Cardiac muscle cell (in vitro differentiated cells and primary cell): ENCODE data around the gene KMT2D. TPM values are rescaled to one million over a fixed set of nuclear protein-coding genes. Genes with fewer than 3 reads are reported as not detected.

Experiments used
- DNase-seq, 2 donors: peaks; one replicate each; pipeline versions ENCODE4 v3.0.0 to v3.0.0-alpha.2; 2010 to 2017; ENCODE audit warnings: low read depth in 1 of 2, low spot score in 1 of 2
- H3K27ac ChIP-seq: fragments of 200-600 bp; sonication (generic); 2 replicates; pipeline ENCODE4 v1.5.1; 2016
- H3K27me3 ChIP-seq: fragments of 200-600 bp; sonication (generic); 2 replicates; pipeline ENCODE4 v1.6.0; 2016; ENCODE audit warnings: control low read depth
- H3K36me3 ChIP-seq: fragments of 200-600 bp; sonication (generic); 2 replicates; pipeline ENCODE4 v1.5.1; 2016; ENCODE audit warnings: control low read depth
- H3K4me1 ChIP-seq: fragments of 200-600 bp; sonication (generic); 2 replicates; pipeline ENCODE4 v1.8.1; 2017; ENCODE audit warnings: low read depth, mild to moderate bottlenecking, mixed run types
- H3K4me3 ChIP-seq: fragments of 200-600 bp; sonication (generic); 2 replicates; pipeline ENCODE4 v1.5.1; 2016; ENCODE audit warnings: mild to moderate bottlenecking
- H3K9me3 ChIP-seq: fragments of 200-600 bp; sonication (generic); 2 replicates; pipeline ENCODE4 v1.5.1; 2017; ENCODE audit warnings: low read depth, mild to moderate bottlenecking, control low read depth
- CTCF ChIP-seq: IDR thresholded peaks from 2 replicates; pipeline ENCODE4 v1.5.1; 2012; ENCODE audit warnings: low read depth, mild to moderate bottlenecking, low read length
- polyA plus RNA-seq: library from polyadenylated mRNA; unstranded; fragments of >200 nt; fragmentation: Nextera tagmentation; extraction: Ambion mirVana; gene quantifications from 2 replicates; pipeline ENCODE4 v1.2.1, GENCODE V29; 2016
- total RNA-seq: library from RNA; depleted of rRNA; stranded (reverse); fragments of >200 nt; gene quantifications from 2 replicates; pipeline ENCODE4 v1.2.3, GENCODE V29; 2016

The KMT2D gene
- total and polyA plus RNA-seq, 2 experiments from 2014 or later: 31.0 to 41.3 TPM

- H3K27me3 ChIP-seq: peaks cover 65% of the 10 kb centered on the region
- H3K9me3 ChIP-seq: no peaks in the 10 kb centered on the region
- peaks cover 8% of the 10 kb centered on the region for H3K4me1 ChIP-seq
- H3K4me3 ChIP-seq: peak within 1 kb of the TSS; percentile 13
- peaks cover 6% of the 10 kb centered on the region for H3K36me3 ChIP-seq
- DNase-seq: peak; percentile 16 to 60
- no peak within 1 kb of the TSS for H3K27ac ChIP-seq
- TF ChIP-seq CTCF: no peak
Measured at GRCh38 chr12:49094160-49094974, 33.8 kb upstream of the KMT2D start, which contains the start of gene DHH. TSS of gene DHH (minus strand) at chr12:49094801. CDS start at chr12:49094512, 289 bp downstream.

- Histone ChIP-seq H3K9me3 (no peaks in the 10 kb centered on the region), H3K27ac (no peak overlapping the region), H3K27me3 (peaks cover 70% of the 10 kb centered on the region), H3K4me3 (peak overlapping the region; percentile 13), H3K36me3 (peaks cover 6% of the 10 kb centered on the region), H3K4me1 (peaks cover 8% of the 10 kb centered on the region)
- TF ChIP-seq CTCF: no peak
- DNase-seq: peak in 1 of 2 donors; percentile 28
Measured at GRCh38 chr12:49093792-49094159, 33.2 kb upstream of the KMT2D start.

- Histone ChIP-seq H3K4me3 (no peak overlapping the region), H3K4me1 (peaks cover 12% of the 10 kb centered on the region)
Measured at GRCh38 chr12:49092816-49093406, 32.3 kb upstream of the KMT2D start.

DNA sequence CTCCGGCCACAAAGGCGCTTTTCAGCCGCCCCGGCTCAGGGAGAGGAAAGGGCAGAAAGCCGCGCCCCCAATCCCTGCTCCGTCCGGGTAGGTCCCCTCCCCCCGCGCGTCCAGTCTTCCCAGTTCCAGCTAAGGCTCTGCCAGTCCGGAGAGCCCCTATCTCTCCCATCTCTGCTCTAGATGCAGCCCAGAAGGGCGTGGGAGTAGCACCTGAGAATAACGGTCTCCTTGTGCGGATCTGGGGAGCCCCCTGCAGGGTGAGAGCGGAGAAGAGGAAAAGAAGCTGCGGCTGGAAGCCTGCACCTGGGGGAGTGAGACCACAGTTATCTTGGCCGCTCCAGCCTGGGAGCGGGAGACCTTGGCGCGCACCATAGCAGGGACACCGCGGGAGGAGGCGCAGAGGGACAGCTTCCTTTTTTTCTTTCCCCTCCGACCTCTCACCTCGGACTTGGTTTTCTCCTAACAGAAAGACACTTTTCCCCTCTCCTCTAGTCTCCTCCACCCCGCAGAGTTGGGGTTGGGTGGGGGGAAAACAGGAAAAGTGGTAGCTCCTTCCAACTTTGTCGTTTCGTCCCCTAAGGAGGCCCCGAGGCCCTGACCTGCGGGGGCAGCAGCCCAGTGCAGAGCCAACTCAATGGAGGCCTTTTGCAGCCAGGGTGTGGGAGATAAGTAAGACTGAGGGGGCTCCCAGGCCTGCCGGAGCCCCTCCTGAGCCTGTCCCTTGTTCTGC is 31.7 kb upstream of the KMT2D start:
- Histone ChIP-seq H3K27ac (no peak overlapping the region), H3K36me3 (peaks cover 2% of the 10 kb centered on the region), H3K27me3 (peaks cover 85% of the 10 kb centered on the region), H3K4me1 (peaks cover 12% of the 10 kb centered on the region), H3K4me3 (peak overlapping the region; percentile 23), H3K9me3 (no peaks in the 10 kb centered on the region)
- peak; percentile 66 for TF ChIP-seq CTCF
- DNase-seq: peak; percentile 64 to 66

More at GRCh38 chr12:49092816-49093406, 32.3 kb upstream of the KMT2D start:
- Histone ChIP-seq H3K9me3 (no peaks in the 10 kb centered on the region), H3K36me3 (peaks cover 6% of the 10 kb centered on the region), H3K27ac (no peak overlapping the region), H3K27me3 (peaks cover 78% of the 10 kb centered on the region)
- no peak for TF ChIP-seq CTCF
- DNase-seq: no peak

GRCh38 chr12:49091836-49092085 is 31.2 kb upstream of the KMT2D start:
- Histone ChIP-seq H3K36me3 (no peaks in the 10 kb centered on the region), H3K4me1 (peaks cover 12% of the 10 kb centered on the region), H3K27ac (no peak overlapping the region), H3K27me3 (peaks cover 90% of the 10 kb centered on the region), H3K9me3 (no peaks in the 10 kb centered on the region), H3K4me3 (peak overlapping the region; percentile 23)
- no peak for DNase-seq
- TF ChIP-seq CTCF: no peak
